Loucy (cell line): ENCODE results near the gene RBM48.

ENCODE experiments used
- CTCF ChIP-seq: fragments of 200-600 bp; sonication (generic); conservative IDR thresholded peaks from 2 replicates; pipeline ENCODE4 v1.5.1; 2014; ENCODE audit warnings: mild to moderate bottlenecking, antibody characterized with exemption, low read length
- EZH2phosphoT487 ChIP-seq: fragments of 200-600 bp; IDR thresholded peaks from 2 replicates; pipeline ENCODE4 v1.6.1; 2018; ENCODE audit warnings: antibody characterized with exemption, mild to moderate bottlenecking, moderate library complexity, borderline replicate concordance

GRCh38 chr7:92557808-92558362 lies 29.3 kb downstream of the RBM48 start:
- no peak for TF ChIP-seq EZH2phosphoT487
- TF ChIP-seq CTCF = no peak
